EL (cell line): Measurements from ENCODE around the gene IFI27L1.

Experiments used
- DNase-seq: peaks from one replicate; pipeline ENCODE4 v3.0.0-alpha.2; 2016

The IFI27L1 gene

GRCh38 chr14:94081386-94081820 is 293 bp downstream of the IFI27L1 start:
- no peak for DNase-seq

GRCh38 chr14:94087891-94088290 is 6.8 kb downstream of the IFI27L1 start:
- DNase-seq, result no peak

GRCh38 chr14:94088516-94088915 is 7.4 kb downstream of the IFI27L1 start:
- DNase-seq, result peak; percentile 67

- DNase-seq, result peak; percentile 72
Observed at GRCh38 chr14:94089479-94089878, 8.4 kb downstream of the IFI27L1 start.

- no peak for DNase-seq
Observed at GRCh38 chr14:94093418-94093817, 12.3 kb downstream of the IFI27L1 start.

- DNase-seq, result no peak
Observed at GRCh38 chr14:94097091-94097490, 16.0 kb downstream of the IFI27L1 start.

GRCh38 chr14:94098326-94098992 is 17.3 kb downstream of the IFI27L1 start:
- DNase-seq, result no peak

GRCh38 chr14:94099006-94099405 is 17.9 kb downstream of the IFI27L1 start:
- no peak for DNase-seq

- DNase-seq, result peak; percentile 92
Observed at GRCh38 chr14:94100847-94101246, 19.7 kb downstream of the IFI27L1 start.

- DNase-seq, result no peak
Observed at GRCh38 chr14:94101748-94102147, 20.6 kb downstream of the IFI27L1 start.

- DNase-seq, result no peak
Observed at GRCh38 chr14:94102768-94103482, 21.8 kb downstream of the IFI27L1 start.

- no peak for DNase-seq
Observed at GRCh38 chr14:94103554-94104150, 22.5 kb downstream of the IFI27L1 start.

- DNase-seq, result no peak
Observed at GRCh38 chr14:94104731-94105130, 23.6 kb downstream of the IFI27L1 start.

- DNase-seq, result no peak
Observed at GRCh38 chr14:94109915-94110250, 28.8 kb downstream of the IFI27L1 start.

- peak; percentile 95 for DNase-seq
Observed at GRCh38 chr14:94110552-94111181, 29.6 kb downstream of the IFI27L1 start, which contains the start of gene IFI27. Gene IFI27 (plus strand): TSS chr14:94110736.

- DNase-seq, result no peak
Observed at GRCh38 chr14:94111276-94112095, 30.4 kb downstream of the IFI27L1 start.

- DNase-seq, result no peak
Observed at GRCh38 chr14:94112513-94113063, 31.5 kb downstream of the IFI27L1 start.

GRCh38 chr14:94113073-94113472 is 32.0 kb downstream of the IFI27L1 start:
- DNase-seq, result no peak

- peak; percentile 53 for DNase-seq
Observed at GRCh38 chr14:94113490-94113889, 32.4 kb downstream of the IFI27L1 start.

GRCh38 chr14:94113908-94114588 is 32.9 kb downstream of the IFI27L1 start:
- DNase-seq, result peak; percentile 41

GRCh38 chr14:94114589-94115057 is 33.5 kb downstream of the IFI27L1 start:
- peak; percentile 28 for DNase-seq
